H9 (cell line): ENCODE measurements around the gene DTYMK. TPM values are rescaled to one million over a fixed set of nuclear protein-coding genes. Genes with fewer than 3 reads are reported as not detected.

Experiments
- DNase-seq: peaks from one replicate; pipeline ENCODE4 v3.0.0-alpha.2; 2017
- H2AFZ ChIP-seq: one replicate; pipeline ENCODE4 v1.6.1; 2013; ENCODE audit warnings: mild to moderate bottlenecking, low read length, control low read depth, moderate library complexity
- H2AK5ac ChIP-seq: 2 replicates; pipeline ENCODE4 v1.6.1; 2013; ENCODE audit warnings: low read length, control low read depth, mixed read lengths; ENCODE audit not compliant: insufficient read length
- H2BK120ac ChIP-seq: one replicate; pipeline ENCODE4 v1.6.1; 2013; ENCODE audit warnings: low read depth, mild to moderate bottlenecking, low read length, control low read depth, inconsistent platforms; ENCODE audit not compliant: poor library complexity, severe bottlenecking
- H2BK12ac ChIP-seq: 2 replicates; pipeline ENCODE4 v1.6.1; 2013; ENCODE audit warnings: low read length, control low read depth, mixed read lengths, low read depth; ENCODE audit not compliant: insufficient read length
- H2BK15ac ChIP-seq: 2 replicates; pipeline ENCODE4 v1.6.1; 2013; ENCODE audit warnings: low read depth, low read length, control low read depth
- H2BK20ac ChIP-seq: one replicate; pipeline ENCODE4 v1.6.1; 2013; ENCODE audit warnings: low read depth, mild to moderate bottlenecking, low read length, control low read depth, inconsistent platforms; ENCODE audit not compliant: poor library complexity, severe bottlenecking
- H2BK5ac ChIP-seq: 2 replicates; pipeline ENCODE4 v1.6.1; 2013; ENCODE audit warnings: low read length, control low read depth, mixed read lengths; ENCODE audit not compliant: insufficient read length
- H3K14ac ChIP-seq: 2 replicates; pipeline ENCODE4 v1.6.1; 2013; ENCODE audit warnings: low read length, control low read depth; ENCODE audit not compliant: insufficient read depth
- H3K18ac ChIP-seq: 2 replicates; pipeline ENCODE4 v1.6.1; 2013; ENCODE audit warnings: low read depth, mild to moderate bottlenecking, mixed read lengths, low read length, control low read depth; ENCODE audit not compliant: insufficient read length
- H3K23ac ChIP-seq: 2 replicates; pipeline ENCODE4 v1.6.1; 2013; ENCODE audit warnings: low read length, control low read depth, mixed read lengths, low read depth; ENCODE audit not compliant: insufficient read length
- H3K23me2 ChIP-seq: 2 replicates; pipeline ENCODE4 v1.6.1; 2013; ENCODE audit warnings: low read depth, mild to moderate bottlenecking, mixed read lengths, low read length, control low read depth; ENCODE audit not compliant: insufficient read length, poor library complexity, severe bottlenecking
- H3K27ac ChIP-seq: 2 replicates; pipeline ENCODE4 v1.5.1; 2013; ENCODE audit warnings: low read length, control low read depth, mixed read lengths, low read depth; ENCODE audit not compliant: insufficient read length
- H3K27me3 ChIP-seq: 2 replicates; pipeline ENCODE4 v1.6.1; 2013; ENCODE audit warnings: low read length, control low read depth, inconsistent platforms; ENCODE audit not compliant: insufficient read depth
- H3K4ac ChIP-seq: 2 replicates; pipeline ENCODE4 v1.6.1; 2013; ENCODE audit warnings: low read depth, mild to moderate bottlenecking, control low read depth, inconsistent platforms, low read length, moderate library complexity
- H3K4me1 ChIP-seq: 2 replicates; pipeline ENCODE4 v1.6.1; 2013; ENCODE audit warnings: low read length, control low read depth, inconsistent platforms; ENCODE audit not compliant: insufficient read depth
- H3K4me2 ChIP-seq: 2 replicates; pipeline ENCODE4 v1.6.1; 2013; ENCODE audit warnings: low read length, control low read depth, mixed read lengths; ENCODE audit not compliant: insufficient read length, insufficient read depth
- H3K56ac ChIP-seq: 2 replicates; pipeline ENCODE4 v1.6.1; 2013; ENCODE audit warnings: low read depth, mild to moderate bottlenecking, mixed read lengths, low read length, control low read depth; ENCODE audit not compliant: insufficient read length
- H3K79me1 ChIP-seq: 2 replicates; pipeline ENCODE4 v1.6.1; 2013; ENCODE audit warnings: low read depth, mild to moderate bottlenecking, moderate library complexity, low read length, control low read depth, inconsistent platforms; ENCODE audit not compliant: insufficient read depth, poor library complexity, severe bottlenecking
- H3K79me2 ChIP-seq: 2 replicates; pipeline ENCODE4 v1.6.1; 2013; ENCODE audit warnings: low read length, control low read depth, inconsistent platforms; ENCODE audit not compliant: insufficient read depth
- H3K9ac ChIP-seq: 2 replicates; pipeline ENCODE4 v1.6.1; 2013; ENCODE audit warnings: low read length, control low read depth, mixed read lengths; ENCODE audit not compliant: insufficient read length; ENCODE audit errors: extremely low read depth
- H3K9me3 ChIP-seq: one replicate; pipeline ENCODE4 v1.6.1; 2013; ENCODE audit warnings: low read depth, low read length, inconsistent platforms; ENCODE audit not compliant: control insufficient read depth
- H3T11ph ChIP-seq: one replicate; pipeline ENCODE4 v1.6.1; 2013; ENCODE audit warnings: mild to moderate bottlenecking, low read length, control low read depth, inconsistent platforms
- H4K20me1 ChIP-seq: one replicate; pipeline ENCODE4 v1.6.1; 2013; ENCODE audit not compliant: control insufficient read depth, insufficient read length, insufficient read depth
- H4K5ac ChIP-seq: 2 replicates; pipeline ENCODE4 v1.6.1; 2013; ENCODE audit warnings: low read depth, mild to moderate bottlenecking, mixed read lengths, low read length, control low read depth; ENCODE audit not compliant: insufficient read length
- H4K8ac ChIP-seq: replicated peaks from 2 replicates; pipeline ENCODE4 v1.6.1; 2013; ENCODE audit warnings: low read length, control low read depth, mixed read lengths, low read depth; ENCODE audit not compliant: insufficient read length
- H4K91ac ChIP-seq: 2 replicates; pipeline ENCODE4 v1.6.1; 2013; ENCODE audit warnings: low read depth, mild to moderate bottlenecking, moderate library complexity, mixed read lengths, low read length, control low read depth; ENCODE audit not compliant: insufficient read length
- H3K27ac Mint-ChIP-seq, 3 experiments: 2 replicates in 2 of 3; 3 replicates in 1 of 3; pipeline ENCODE4 v1.8.0; 2020 to 2021; ENCODE audit warnings: mixed read lengths in 3 of 3, mild to moderate bottlenecking in 1 of 3, moderate library complexity in 1 of 3
- H3K27me3 Mint-ChIP-seq: 2 replicates; pipeline ENCODE4 v1.8.0; 2021; ENCODE audit warnings: low read depth, mild to moderate bottlenecking, moderate library complexity, mixed read lengths
- H3K36me3 Mint-ChIP-seq, 3 experiments: 2 replicates in 2 of 3; 3 replicates in 1 of 3; pipeline ENCODE4 v1.8.0; 2020 to 2021; ENCODE audit warnings: low read depth in 3 of 3, mixed read lengths in 3 of 3; ENCODE audit not compliant: insufficient read depth in 1 of 3
- H3K4me1 Mint-ChIP-seq, 2 experiments: 2 replicates each; pipeline ENCODE4 v1.8.0; 2020; ENCODE audit warnings: mixed read lengths in 2 of 2
- H3K4me3 Mint-ChIP-seq, 2 experiments: 2 replicates in 1 of 2; 3 replicates in 1 of 2; pipeline ENCODE4 v1.8.0; 2020 to 2021; ENCODE audit warnings: mild to moderate bottlenecking in 2 of 2, mixed read lengths in 2 of 2, moderate library complexity in 1 of 2
- H3K9me3 Mint-ChIP-seq, 2 experiments: 2 replicates in 1 of 2; 3 replicates in 1 of 2; pipeline ENCODE4 v1.8.0; 2020; ENCODE audit warnings: mild to moderate bottlenecking in 2 of 2, mixed read lengths in 2 of 2, moderate library complexity in 1 of 2
- WGBS: extraction: QIAGEN DNeasy Blood & Tissue Kit; methylation state at CpG from one replicate; pipeline ENCODE4 v1.1.7; 2013; ENCODE audit warnings: missing lambda C conversion rate, low lambda C conversion rate, mixed read lengths; ENCODE audit not compliant: insufficient read length; ENCODE audit errors: extremely low coverage; 5-methylcytosine and 5-hydroxymethylcytosine counted together
- total RNA-seq: library from RNA; stranded (reverse); gene quantifications from 2 replicates; pipeline ENCODE4 v1.2.1, GENCODE V29; 2021
- TF ChIP-seq, protein P1 (sequence below): fragments of 200-600 bp; sonication (generic); conservative IDR thresholded peaks from 3 replicates; pipeline ENCODE4 v1.8.0; 2021; ENCODE audit warnings: antibody characterized with exemption, mild to moderate bottlenecking

DTYMK gene
- total RNA-seq, 1 experiment from 2014 or later, result 76.0 TPM

DNA sequence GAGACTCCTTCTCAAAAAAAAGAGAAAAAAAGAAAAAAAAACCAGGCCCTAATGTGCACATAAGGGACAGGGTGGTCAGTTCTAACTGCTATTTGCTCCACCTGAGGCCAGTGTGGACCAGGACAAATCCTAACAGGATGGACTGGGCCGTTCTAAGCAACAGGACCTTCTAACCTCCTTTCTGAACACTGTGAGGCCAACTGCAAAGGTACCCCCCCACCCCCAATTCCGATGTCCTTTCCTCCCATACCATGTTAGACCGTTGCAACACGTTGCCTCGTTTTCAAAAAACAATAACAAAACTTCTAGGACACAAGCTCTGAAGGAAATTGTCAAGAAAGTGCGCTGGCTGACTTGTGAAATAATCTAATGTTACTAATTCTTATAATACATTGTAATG, 50.9 kb downstream of the DTYMK start:
- Histone ChIP-seq H2AFZ (no peak overlapping the region), H3K23me2 (peaks cover 8% of the 10 kb centered on the region), H3K27ac (no peak overlapping the region), H4K5ac (no peak overlapping the region), H3K9ac (peak overlapping the region; percentile 65), H3K27me3 (no peaks in the 10 kb centered on the region), H4K20me1 (no peaks in the 10 kb centered on the region), H4K91ac (no peak overlapping the region), H2BK5ac (no peak overlapping the region), H2BK120ac (no peak overlapping the region), H3K9me3 (peaks cover 6% of the 10 kb centered on the region), H3K4me2 (peak overlapping the region; percentile 94), H3T11ph (no peak overlapping the region), H3K79me1 (peaks cover 15% of the 10 kb centered on the region), H3K4me1 (peaks cover 3% of the 10 kb centered on the region), H2BK15ac (no peak overlapping the region), H2BK12ac (no peak overlapping the region), H3K23ac (no peak overlapping the region), H4K8ac (no peak overlapping the region), H3K56ac (no peak overlapping the region), H3K4ac (no peak overlapping the region), H2AK5ac (no peak overlapping the region), H3K18ac (no peak overlapping the region), H3K14ac (no peak overlapping the region), H3K79me2 (peaks cover 29% of the 10 kb centered on the region; the same call in 1 of the 2 replicates), H2BK20ac (no peak overlapping the region)
- Mint-ChIP-seq H3K4me3 (peak overlapping the region; percentile 80 to 89), H3K36me3 (peaks cover 38 to 60% (median 44%) of the 10 kb centered on the region in 3 experiments), H3K27me3 (no peaks in the 10 kb centered on the region), H3K9me3 (peaks cover 4 to 8% of the 10 kb centered on the region in 2 experiments; a peak in 4 of 5 replicates), H3K27ac (peak overlapping the region in 2 of 3 experiments; percentile 62 to 75; a peak in 2 of 7 replicates), H3K4me1 (peaks cover 20 to 21% of the 10 kb centered on the region in 2 experiments)
- TF ChIP-seq, protein P1, sequence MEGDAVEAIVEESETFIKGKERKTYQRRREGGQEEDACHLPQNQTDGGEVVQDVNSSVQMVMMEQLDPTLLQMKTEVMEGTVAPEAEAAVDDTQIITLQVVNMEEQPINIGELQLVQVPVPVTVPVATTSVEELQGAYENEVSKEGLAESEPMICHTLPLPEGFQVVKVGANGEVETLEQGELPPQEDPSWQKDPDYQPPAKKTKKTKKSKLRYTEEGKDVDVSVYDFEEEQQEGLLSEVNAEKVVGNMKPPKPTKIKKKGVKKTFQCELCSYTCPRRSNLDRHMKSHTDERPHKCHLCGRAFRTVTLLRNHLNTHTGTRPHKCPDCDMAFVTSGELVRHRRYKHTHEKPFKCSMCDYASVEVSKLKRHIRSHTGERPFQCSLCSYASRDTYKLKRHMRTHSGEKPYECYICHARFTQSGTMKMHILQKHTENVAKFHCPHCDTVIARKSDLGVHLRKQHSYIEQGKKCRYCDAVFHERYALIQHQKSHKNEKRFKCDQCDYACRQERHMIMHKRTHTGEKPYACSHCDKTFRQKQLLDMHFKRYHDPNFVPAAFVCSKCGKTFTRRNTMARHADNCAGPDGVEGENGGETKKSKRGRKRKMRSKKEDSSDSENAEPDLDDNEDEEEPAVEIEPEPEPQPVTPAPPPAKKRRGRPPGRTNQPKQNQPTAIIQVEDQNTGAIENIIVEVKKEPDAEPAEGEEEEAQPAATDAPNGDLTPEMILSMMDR, result no peak
- no CpG with 5 or more reads among the region's 6 CpGs for WGBS
- no peak for DNase-seq
